SK-N-MC (cell line): ENCODE measurements around the gene NXF2B.
"Not testable (repeated sequence)": the region's sequence is repeated elsewhere in the genome, so short reads cannot be mapped to it uniquely, and the experiment has no call there.

Experiments used
- DNase-seq: peaks from one replicate; pipeline ENCODE4 v3.0.0-alpha.2; 2011; ENCODE audit warnings: low read depth, low spot score
- H3K27ac ChIP-seq: fragments of 200-600 bp; sonication (generic); 2 replicates; pipeline ENCODE4 v1.5.1; 2016; ENCODE audit warnings: mixed run types
- H3K36me3 ChIP-seq: fragments of 200-600 bp; sonication (generic); 2 replicates; pipeline ENCODE4 v1.6.1; 2017; ENCODE audit warnings: antibody characterized with exemption, low read length, mixed read lengths; ENCODE audit not compliant: insufficient read depth
- H3K4me3 ChIP-seq: fragments of 200-600 bp; sonication (generic); 2 replicates; pipeline ENCODE4 v1.5.1; 2016
- H3K9ac ChIP-seq: fragments of 200-600 bp; sonication (generic); 2 replicates; pipeline ENCODE4 v1.8.0; 2017; ENCODE audit warnings: mixed run types, mixed read lengths; ENCODE audit not compliant: insufficient read length
- H3K9me3 ChIP-seq: fragments of 200-600 bp; sonication (generic); 2 replicates; pipeline ENCODE4 v1.6.1; 2017; ENCODE audit warnings: low read depth, mild to moderate bottlenecking, antibody characterized with exemption, low read length, moderate library complexity, mixed read lengths
- EZH2 ChIP-seq: fragments of 200-600 bp; sonication (generic); IDR thresholded peaks from one replicate; pipeline ENCODE4 v1.6.1; 2017; ENCODE audit warnings: antibody characterized with exemption
- FOXP2 ChIP-seq: optimal IDR thresholded peaks from 2 replicates; pipeline ENCODE3; 2011; ENCODE audit warnings: mild to moderate bottlenecking, moderate library complexity; ENCODE audit not compliant: insufficient read depth; ENCODE audit errors: extremely low read length, control extremely low read depth
- POLR2AphosphoS5 ChIP-seq: IDR thresholded peaks from 2 replicates; pipeline ENCODE4 v1.6.1; 2012; ENCODE audit warnings: mild to moderate bottlenecking, low read depth, low read length, borderline replicate concordance

Gene NXF2B

GRCh38 chrX:102439908-102440307 is at the start of gene NXF2B:
TSS of gene NXF2B (minus strand) at chrX:102440008. CDS start at chrX:102380036, 59,972 bp downstream.
- not testable (repeated sequence) for H3K36me3 ChIP-seq, H3K4me3 ChIP-seq, H3K27ac ChIP-seq, DNase-seq, H3K9me3 ChIP-seq, H3K9ac ChIP-seq

- not testable (repeated sequence) for H3K9ac ChIP-seq, H3K36me3 ChIP-seq, H3K9me3 ChIP-seq, H3K27ac ChIP-seq, DNase-seq, H3K4me3 ChIP-seq
These were observed 39.0 kb upstream of the NXF2B start for GRCh38 chrX:102478765-102479164.

- not testable (repeated sequence) for H3K27ac ChIP-seq
These were observed 32.0 kb upstream of the NXF2B start, which contains the start of gene TCP11X2 for GRCh38 chrX:102471762-102472220. TSS of gene TCP11X2 (minus strand) at chrX:102471812.

GRCh38 chrX:102470215-102470614 is 30.4 kb upstream of the NXF2B start:
- not testable (repeated sequence) for H3K36me3 ChIP-seq, H3K9ac ChIP-seq, H3K27ac ChIP-seq, DNase-seq, H3K9me3 ChIP-seq, H3K4me3 ChIP-seq

More at GRCh38 chrX:102471762-102472220, 32.0 kb upstream of the NXF2B start, which contains the start of gene TCP11X2:
- not testable (repeated sequence) for DNase-seq, H3K36me3 ChIP-seq, H3K4me3 ChIP-seq, H3K9me3 ChIP-seq, H3K9ac ChIP-seq

GRCh38 chrX:102458615-102459014 is 18.8 kb upstream of the NXF2B start:
- not testable (repeated sequence) for H3K4me3 ChIP-seq, H3K27ac ChIP-seq, H3K36me3 ChIP-seq, DNase-seq, H3K9ac ChIP-seq, H3K9me3 ChIP-seq

- H3K36me3 ChIP-seq, H3K4me3 ChIP-seq, H3K9me3 ChIP-seq, DNase-seq, H3K9ac ChIP-seq, H3K27ac ChIP-seq: not testable (repeated sequence)
These were observed 25.3 kb downstream of the NXF2B start for GRCh38 chrX:102414493-102414892.

- Histone ChIP-seq H3K36me3 (no peaks in the 10 kb centered on the region), H3K27ac (no peak overlapping the region), H3K9me3 (no peaks in the 10 kb centered on the region), H3K4me3 (no peak overlapping the region), H3K9ac (no peak overlapping the region)
- no peak for TF ChIP-seq FOXP2
- TF ChIP-seq EZH2, result no peak
- TF ChIP-seq POLR2AphosphoS5, result no peak
- no peak for DNase-seq
These were observed 93.9 kb downstream of the NXF2B start for GRCh38 chrX:102345916-102346315.

GRCh38 chrX:102341867-102342266 is 97.9 kb downstream of the NXF2B start:
- Histone ChIP-seq H3K9me3 (no peaks in the 10 kb centered on the region), H3K36me3 (no peaks in the 10 kb centered on the region), H3K9ac (no peak overlapping the region), H3K27ac (no peak overlapping the region), H3K4me3 (no peak overlapping the region)
- no peak for TF ChIP-seq FOXP2
- TF ChIP-seq POLR2AphosphoS5, result no peak
- TF ChIP-seq EZH2, result no peak
- no peak for DNase-seq

- Histone ChIP-seq H3K27ac (no peak overlapping the region), H3K9me3 (no peaks in the 10 kb centered on the region), H3K36me3 (no peaks in the 10 kb centered on the region), H3K4me3 (no peak overlapping the region), H3K9ac (no peak overlapping the region)
- DNase-seq, result no peak
- TF ChIP-seq FOXP2 (no peak), EZH2 (no peak), POLR2AphosphoS5 (no peak)
These were observed 100.2 kb downstream of the NXF2B start for GRCh38 chrX:102339312-102340298.

GRCh38 chrX:102338162-102338561 is 101.6 kb downstream of the NXF2B start:
- Histone ChIP-seq H3K9ac (no peak overlapping the region), H3K36me3 (no peaks in the 10 kb centered on the region), H3K9me3 (no peaks in the 10 kb centered on the region), H3K27ac (no peak overlapping the region), H3K4me3 (no peak overlapping the region)
- TF ChIP-seq EZH2, result no peak
- TF ChIP-seq POLR2AphosphoS5, result no peak
- TF ChIP-seq FOXP2, result no peak
- DNase-seq, result no peak
